Measurements from ENCODE around the gene BBOF1. TPM values are rescaled to one million over a fixed set of nuclear protein-coding genes. Genes with fewer than 3 reads are reported as not detected.
"Not testable (repeated sequence)": the region's sequence is repeated elsewhere in the genome, so short reads cannot be mapped to it uniquely, and the experiment has no call there.

Gene BBOF1
- polyA plus RNA-seq, 6 donors from 2014 or later, result 1.2 to 5.8 (median 2.0) TPM

GRCh38 chr14:74005664-74006063 is 13.5 kb upstream of the BBOF1 start:
- DNase-seq, result not testable (repeated sequence)

GRCh38 chr14:74008843-74009499 is 10.2 kb upstream of the BBOF1 start:
- Mint-ChIP-seq H3K4me3 (no peak overlapping the region), H3K9me3 (no peaks in the 10 kb centered on the region), H3K27me3 (no peaks in the 10 kb centered on the region), H3K36me3 (peaks cover 5% of the 10 kb centered on the region in 2 donors), H3K27ac (no peak overlapping the region), H3K4me1 (no peaks in the 10 kb centered on the region)
- DNase-seq, result no peak
- no peak for ATAC-seq (ENCODE audit: low read depth in 2 of 2)

More at GRCh38 chr14:74005664-74006063, 13.5 kb upstream of the BBOF1 start:
- H3K27me3 Mint-ChIP-seq; H3K4me1 Mint-ChIP-seq; H3K4me3 Mint-ChIP-seq; H3K36me3 Mint-ChIP-seq; ATAC-seq (ENCODE audit: low read depth in 2 of 2); H3K9me3 Mint-ChIP-seq; H3K27ac Mint-ChIP-seq: not testable (repeated sequence)

- ATAC-seq (ENCODE audit: low read depth in 2 of 2) (no peak), DNase-seq (no peak)
- no peaks in the 10 kb centered on the region for H3K27me3 Mint-ChIP-seq
- peaks cover 11 to 12% (median 12%) of the 10 kb centered on the region in 3 donors for H3K4me1 Mint-ChIP-seq
- no peak overlapping the region for H3K4me3 Mint-ChIP-seq
- peaks cover 5% of the 10 kb centered on the region in 2 donors for H3K36me3 Mint-ChIP-seq
- no peaks in the 10 kb centered on the region for H3K9me3 Mint-ChIP-seq
- no peak overlapping the region for H3K27ac Mint-ChIP-seq
These were observed 4.8 kb upstream of the BBOF1 start for GRCh38 chr14:74014299-74014698.

GRCh38 chr14:74015176-74015575 is 4.0 kb upstream of the BBOF1 start:
- peaks cover 5% of the 10 kb centered on the region in 2 donors for H3K36me3 Mint-ChIP-seq
- H3K27ac Mint-ChIP-seq, result peak overlapping the region in 2 of 6 donors; percentile 38 to 42
- H3K4me3 Mint-ChIP-seq, result peak overlapping the region in 1 of 8 donors; percentile 38
- no peaks in the 10 kb centered on the region for H3K27me3 Mint-ChIP-seq
- H3K9me3 Mint-ChIP-seq, result no peaks in the 10 kb centered on the region
- DNase-seq (no peak), ATAC-seq (ENCODE audit: low read depth in 2 of 2) (no peak)
- H3K4me1 Mint-ChIP-seq, result peaks cover 14 to 17% (median 14%) of the 10 kb centered on the region in 3 donors

GRCh38 chr14:74015963-74016362 is 3.2 kb upstream of the BBOF1 start:
- H3K27me3 Mint-ChIP-seq, result no peaks in the 10 kb centered on the region
- peaks cover 4 to 5% of the 10 kb centered on the region in 2 donors for H3K36me3 Mint-ChIP-seq
- ATAC-seq (ENCODE audit: low read depth in 2 of 2), result no peak
- no peaks in the 10 kb centered on the region for H3K9me3 Mint-ChIP-seq
- no peak for DNase-seq
- H3K4me3 Mint-ChIP-seq, result peak overlapping the region in 1 of 8 donors; percentile 39
- peaks cover 14 to 18% (median 14%) of the 10 kb centered on the region in 3 donors for H3K4me1 Mint-ChIP-seq
- no peak overlapping the region for H3K27ac Mint-ChIP-seq

GRCh38 chr14:74018174-74018585 is 969 bp upstream of the BBOF1 start:
- Mint-ChIP-seq H3K9me3 (no peaks in the 10 kb centered on the region), H3K27me3 (no peaks in the 10 kb centered on the region), H3K4me1 (peaks cover 14 to 18% (median 14%) of the 10 kb centered on the region in 3 donors), H3K27ac (peak overlapping the region; percentile 91 to 97 (median 95)), H3K4me3 (peak overlapping the region; percentile 90 to 97 (median 94)), H3K36me3 (peaks cover 0 to 5% of the 10 kb centered on the region in 2 donors)
- peak; percentile 7 for DNase-seq
- ATAC-seq (ENCODE audit: low read depth in 2 of 2), result no peak

- DNase-seq (no peak), ATAC-seq (ENCODE audit: low read depth in 2 of 2) (no peak)
- no peaks in the 10 kb centered on the region for H3K9me3 Mint-ChIP-seq
- peaks cover 14 to 18% (median 14%) of the 10 kb centered on the region in 3 donors for H3K4me1 Mint-ChIP-seq
- peak overlapping the region; percentile 93 to 99 (median 97) for H3K27ac Mint-ChIP-seq
- no peaks in the 10 kb centered on the region for H3K36me3 Mint-ChIP-seq
- H3K4me3 Mint-ChIP-seq, result peak overlapping the region; percentile 90 to 97 (median 94)
- no peaks in the 10 kb centered on the region for H3K27me3 Mint-ChIP-seq
These were observed 424 bp downstream of the BBOF1 start for GRCh38 chr14:74019408-74020137.

GRCh38 chr14:74022346-74022745 is 3.2 kb downstream of the BBOF1 start:
- Mint-ChIP-seq H3K36me3 (no peaks in the 10 kb centered on the region), H3K4me3 (no peak overlapping the region), H3K9me3 (no peaks in the 10 kb centered on the region), H3K27me3 (no peaks in the 10 kb centered on the region), H3K4me1 (peaks cover 14% of the 10 kb centered on the region in 3 donors), H3K27ac (peak overlapping the region in 1 of 6 donors; percentile 40)
- ATAC-seq (ENCODE audit: low read depth in 2 of 2) (no peak), DNase-seq (no peak)

GRCh38 chr14:74029136-74029535 is 10.0 kb downstream of the BBOF1 start:
- ATAC-seq (ENCODE audit: low read depth in 2 of 2) (no peak), DNase-seq (no peak)
- no peaks in the 10 kb centered on the region for H3K27me3 Mint-ChIP-seq
- no peaks in the 10 kb centered on the region for H3K36me3 Mint-ChIP-seq
- peaks cover 2 to 7% (median 5%) of the 10 kb centered on the region in 3 donors for H3K4me1 Mint-ChIP-seq
- H3K27ac Mint-ChIP-seq, result no peak overlapping the region
- H3K9me3 Mint-ChIP-seq, result peaks cover 0 to 2% (median 0%) of the 10 kb centered on the region in 7 donors
- H3K4me3 Mint-ChIP-seq, result no peak overlapping the region

- no peaks in the 10 kb centered on the region for H3K27me3 Mint-ChIP-seq
- H3K36me3 Mint-ChIP-seq, result no peaks in the 10 kb centered on the region
- peak overlapping the region in 1 of 6 donors; percentile 11 for H3K27ac Mint-ChIP-seq
These were observed 15.4 kb downstream of the BBOF1 start for GRCh38 chr14:74034572-74034971.

GRCh38 chr14:74035556-74035955 is 16.4 kb downstream of the BBOF1 start:
- no peak overlapping the region for H3K4me3 Mint-ChIP-seq
- H3K36me3 Mint-ChIP-seq, result no peaks in the 10 kb centered on the region
- no peaks in the 10 kb centered on the region for H3K27me3 Mint-ChIP-seq
- ATAC-seq (ENCODE audit: low read depth in 2 of 2) (no peak), DNase-seq (no peak)
- H3K4me1 Mint-ChIP-seq, result peaks cover 2 to 11% (median 7%) of the 10 kb centered on the region in 3 donors
- peaks cover 0 to 2% (median 0%) of the 10 kb centered on the region in 7 donors for H3K9me3 Mint-ChIP-seq
- no peak overlapping the region for H3K27ac Mint-ChIP-seq

More at GRCh38 chr14:74034572-74034971, 15.4 kb downstream of the BBOF1 start:
- Mint-ChIP-seq H3K4me3 (no peak overlapping the region), H3K4me1 (peaks cover 2 to 11% (median 7%) of the 10 kb centered on the region in 3 donors), H3K9me3 (peaks cover 0 to 2% (median 0%) of the 10 kb centered on the region in 7 donors)
- DNase-seq (no peak), ATAC-seq (ENCODE audit: low read depth in 2 of 2) (no peak)

- H3K9me3 Mint-ChIP-seq, result no peaks in the 10 kb centered on the region
- no peak overlapping the region for H3K27ac Mint-ChIP-seq
- ATAC-seq (ENCODE audit: low read depth in 2 of 2) (peak; percentile 40 to 50), DNase-seq (peak; percentile 38)
- H3K4me3 Mint-ChIP-seq, result no peak overlapping the region
- H3K4me1 Mint-ChIP-seq, result peaks cover 0 to 6% (median 0%) of the 10 kb centered on the region in 3 donors
- no peaks in the 10 kb centered on the region for H3K27me3 Mint-ChIP-seq
- no peaks in the 10 kb centered on the region for H3K36me3 Mint-ChIP-seq
These were observed 19.1 kb downstream of the BBOF1 start for GRCh38 chr14:74038020-74038859.

- Mint-ChIP-seq H3K36me3 (no peaks in the 10 kb centered on the region), H3K4me3 (no peak overlapping the region), H3K27me3 (no peaks in the 10 kb centered on the region), H3K4me1 (peaks cover 0 to 6% (median 0%) of the 10 kb centered on the region in 3 donors), H3K27ac (peak overlapping the region in 1 of 6 donors; percentile 18), H3K9me3 (no peaks in the 10 kb centered on the region)
- ATAC-seq (ENCODE audit: low read depth in 2 of 2) (no peak), DNase-seq (no peak)
These were observed 23.1 kb downstream of the BBOF1 start for GRCh38 chr14:74042296-74042695.
